HEK293 (cell line): ENCODE measurements around the gene SERINC5.

Source experiments
- CTCF ChIP-seq: fragments of 450-650 bp; formaldehyde crosslinking; IDR thresholded peaks from 2 replicates; pipeline ENCODE4 v1.5.1; 2016; ENCODE audit warnings: missing biosample characterization, missing genetic modification characterization
- PBX3 ChIP-seq: sonication (generic); formaldehyde crosslinking; IDR thresholded peaks from 2 replicates; pipeline ENCODE4 v1.8.1; 2022; ENCODE audit warnings: mild to moderate bottlenecking, moderate library complexity, missing genetic modification reagents
- PRDM4 ChIP-seq: fragments of 450-650 bp; formaldehyde crosslinking; IDR thresholded peaks from 2 replicates; pipeline ENCODE4 v1.5.1; 2017; ENCODE audit warnings: missing biosample characterization, missing genetic modification characterization
- REST ChIP-seq: fragments of 450-650 bp; formaldehyde crosslinking; IDR thresholded peaks from 2 replicates; pipeline ENCODE4 v1.5.1; 2016; ENCODE audit warnings: missing biosample characterization, missing genetic modification characterization
- ZBTB7A ChIP-seq: fragments of 450-650 bp; formaldehyde crosslinking; IDR thresholded peaks from 2 replicates; pipeline ENCODE4 v1.5.1; 2016; ENCODE audit warnings: low read depth, missing biosample characterization, missing genetic modification characterization
- ZEB2 ChIP-seq: fragments of 450-650 bp; formaldehyde crosslinking; IDR thresholded peaks from 2 replicates; pipeline ENCODE4 v1.5.1; 2016; ENCODE audit warnings: missing biosample characterization, missing genetic modification characterization
- ZFP37 ChIP-seq: fragments of 450-650 bp; formaldehyde crosslinking; IDR thresholded peaks from 2 replicates; pipeline ENCODE4 v1.5.1; 2016; ENCODE audit warnings: missing biosample characterization, missing genetic modification characterization
- ZNF138 ChIP-seq: fragments of 450-650 bp; formaldehyde crosslinking; IDR thresholded peaks from 2 replicates; pipeline ENCODE4 v1.5.1; 2016; ENCODE audit warnings: missing biosample characterization, missing genetic modification characterization, borderline replicate concordance
- ZNF350 ChIP-seq: fragments of 450-650 bp; formaldehyde crosslinking; IDR thresholded peaks from 2 replicates; pipeline ENCODE4 v1.5.0; 2017; ENCODE audit warnings: missing biosample characterization, mild to moderate bottlenecking, missing genetic modification characterization
- ZNF404 ChIP-seq: fragments of 450-650 bp; formaldehyde crosslinking; IDR thresholded peaks from 2 replicates; pipeline ENCODE4 v1.5.1; 2017; ENCODE audit warnings: missing biosample characterization, missing genetic modification characterization
- ZNF529 ChIP-seq: fragments of 450-650 bp; formaldehyde crosslinking; IDR thresholded peaks from 2 replicates; pipeline ENCODE4 v1.5.1; 2017; ENCODE audit warnings: missing genetic modification characterization, missing biosample characterization; ENCODE audit not compliant: insufficient replicate concordance
- ZNF555 ChIP-seq: fragments of 450-650 bp; formaldehyde crosslinking; conservative IDR thresholded peaks from 2 replicates; pipeline ENCODE4 v1.5.1; 2017; ENCODE audit warnings: missing biosample characterization, mild to moderate bottlenecking, missing genetic modification characterization, inconsistent platforms
- ZNF585B ChIP-seq: fragments of 450-650 bp; formaldehyde crosslinking; IDR thresholded peaks from 2 replicates; pipeline ENCODE4 v1.5.1; 2016; ENCODE audit warnings: missing biosample characterization, missing genetic modification characterization

GRCh38 chr5:80139466-80139972, 116.3 kb downstream of the SERINC5 start:
- no peak for TF ChIP-seq CTCF (tag by site-specific recombination)
- TF ChIP-seq ZFP37: no peak
- no peak for TF ChIP-seq ZBTB7A (tag by site-specific recombination)
- no peak for TF ChIP-seq ZNF404 (tag by site-specific recombination)
- no peak for TF ChIP-seq ZNF529 (tag by site-specific recombination)
- no peak for TF ChIP-seq ZNF350 (tag by site-specific recombination)
- no peak for TF ChIP-seq ZEB2 (tag by site-specific recombination)
- TF ChIP-seq ZNF555 (tag by site-specific recombination): no peak
- TF ChIP-seq ZNF138 (tag by site-specific recombination): no peak
- no peak for TF ChIP-seq ZNF585B (tag by site-specific recombination)
- no peak for TF ChIP-seq PBX3 (CRISPR knock-in tag)
- no peak for TF ChIP-seq PRDM4 (tag by site-specific recombination)
- no peak for TF ChIP-seq REST (tag by site-specific recombination)
